ACC112 (cell line): ENCODE data around the gene PHC3.

Experiments
- H2AFZ ChIP-seq: fragments of 200-600 bp; sonication (generic); one replicate; pipeline ENCODE4 v1.6.0; 2017; ENCODE audit warnings: antibody characterized with exemption, low read length; ENCODE audit not compliant: unreplicated experiment
- H3K27ac ChIP-seq: fragments of 200-600 bp; sonication (generic); 2 replicates; pipeline ENCODE4 v1.5.1; 2014; ENCODE audit warnings: low read depth, mild to moderate bottlenecking, antibody characterized with exemption, low read length, moderate library complexity
- H3K27me3 ChIP-seq: fragments of 200-600 bp; sonication (generic); 2 replicates; pipeline ENCODE4 v1.6.1; 2014; ENCODE audit warnings: mild to moderate bottlenecking, antibody characterized with exemption, low read length, moderate library complexity, mixed read lengths; ENCODE audit not compliant: insufficient read depth
- H3K36me3 ChIP-seq: fragments of 200-600 bp; sonication (generic); 2 replicates; pipeline ENCODE4 v1.6.1; 2016; ENCODE audit warnings: mild to moderate bottlenecking, antibody characterized with exemption, low read length, moderate library complexity, mixed read lengths; ENCODE audit not compliant: insufficient read depth
- H3K4me1 ChIP-seq: fragments of 200-600 bp; sonication (generic); one replicate; pipeline ENCODE4 v1.6.1; 2016; ENCODE audit warnings: low read length, mixed read lengths; ENCODE audit not compliant: insufficient read depth, unreplicated experiment, control insufficient read depth
- H3K4me3 ChIP-seq: fragments of 200-600 bp; sonication (generic); 2 replicates; pipeline ENCODE4 v1.5.1; 2014; ENCODE audit warnings: mild to moderate bottlenecking, low read depth, low read length
- H3K79me2 ChIP-seq: fragments of 200-600 bp; sonication (generic); one replicate; pipeline ENCODE4 v1.6.0; 2016; ENCODE audit warnings: low read length; ENCODE audit not compliant: control insufficient read depth, unreplicated experiment, insufficient read depth

The PHC3 gene

GRCh38 chr3:170180908-170181885 is at the start of gene PHC3:
Gene PHC3 (minus strand): TSS chr3:170181733. CDS start chr3:170181715, 18 bp downstream.
- Histone ChIP-seq H3K36me3 (peaks cover 18% of the 10 kb centered on the region), H3K79me2 (peaks cover 46% of the 10 kb centered on the region), H3K27me3 (no peaks in the 10 kb centered on the region), H3K4me1 (peaks cover 12% of the 10 kb centered on the region), H3K4me3 (peak within 1 kb of the TSS; percentile 98), H3K27ac (peak within 1 kb of the TSS; percentile 78), H2AFZ (peak within 1 kb of the TSS; percentile 99)

- H3K79me2 ChIP-seq: peaks cover 66% of the 10 kb centered on the region
- H2AFZ ChIP-seq: no peak overlapping the region
- H3K27ac ChIP-seq: no peak overlapping the region
Measured at GRCh38 chr3:170228093-170228766, 46.7 kb upstream of the PHC3 start.

GRCh38 chr3:170226426-170226960 is 45.0 kb upstream of the PHC3 start:
- Histone ChIP-seq H3K36me3 (no peaks in the 10 kb centered on the region), H3K79me2 (peaks cover 64% of the 10 kb centered on the region), H2AFZ (no peak overlapping the region), H3K4me3 (no peak overlapping the region), H3K27me3 (no peaks in the 10 kb centered on the region), H3K4me1 (peaks cover 26% of the 10 kb centered on the region), H3K27ac (no peak overlapping the region)

More at GRCh38 chr3:170228093-170228766, 46.7 kb upstream of the PHC3 start:
- no peaks in the 10 kb centered on the region for H3K27me3 ChIP-seq
- no peaks in the 10 kb centered on the region for H3K36me3 ChIP-seq
- peaks cover 33% of the 10 kb centered on the region for H3K4me1 ChIP-seq
- no peak overlapping the region for H3K4me3 ChIP-seq

DNA sequence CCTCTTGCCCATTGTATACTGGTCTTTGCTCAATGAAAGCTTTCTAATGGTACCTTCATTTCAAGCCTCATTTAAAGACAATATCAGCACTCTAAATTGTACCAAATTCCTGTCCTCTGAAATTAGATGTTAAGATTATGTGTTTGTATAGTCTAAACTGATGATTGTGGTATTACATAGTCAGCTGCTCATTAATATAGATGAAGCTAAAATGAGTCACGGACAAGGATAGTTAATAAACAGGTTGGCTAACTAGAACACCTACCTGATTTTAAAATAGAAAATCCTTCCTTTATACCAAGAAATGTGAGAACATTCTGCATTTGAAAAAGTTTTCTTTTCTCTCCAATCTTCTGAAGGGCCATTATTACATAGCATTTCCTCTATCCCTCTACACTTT is 43.6 kb upstream of the PHC3 start:
- no peak overlapping the region for H3K27ac ChIP-seq
- peaks cover 26% of the 10 kb centered on the region for H3K4me1 ChIP-seq
- H3K4me3 ChIP-seq: no peak overlapping the region
- H3K36me3 ChIP-seq: no peaks in the 10 kb centered on the region
- no peaks in the 10 kb centered on the region for H3K27me3 ChIP-seq
- peaks cover 55% of the 10 kb centered on the region for H3K79me2 ChIP-seq
- no peak overlapping the region for H2AFZ ChIP-seq

- H3K36me3 ChIP-seq: no peaks in the 10 kb centered on the region
- peak overlapping the region; percentile 87 for H3K4me3 ChIP-seq
- H3K4me1 ChIP-seq: peaks cover 17% of the 10 kb centered on the region
- H3K27ac ChIP-seq: peak overlapping the region; percentile 79
- peaks cover 42% of the 10 kb centered on the region for H3K79me2 ChIP-seq
- peak overlapping the region; percentile 65 for H2AFZ ChIP-seq
- H3K27me3 ChIP-seq: no peaks in the 10 kb centered on the region
Measured at GRCh38 chr3:170222647-170223541, 41.4 kb upstream of the PHC3 start.

GRCh38 chr3:170221924-170222646 is 40.6 kb upstream of the PHC3 start, which contains the start of gene PRKCI:
Gene PRKCI (plus strand): TSS chr3:170222424. CDS start chr3:170222670, 246 bp downstream.
- peaks cover 34% of the 10 kb centered on the region for H3K79me2 ChIP-seq
- H3K27ac ChIP-seq: peak within 1 kb of the TSS; percentile 79
- peak within 1 kb of the TSS; percentile 65 for H2AFZ ChIP-seq
- H3K4me1 ChIP-seq: peaks cover 9% of the 10 kb centered on the region
- H3K36me3 ChIP-seq: no peaks in the 10 kb centered on the region
- H3K27me3 ChIP-seq: no peaks in the 10 kb centered on the region
- peak within 1 kb of the TSS; percentile 87 for H3K4me3 ChIP-seq

- no peak overlapping the region for H3K27ac ChIP-seq
Measured at GRCh38 chr3:170220871-170221270, 39.3 kb upstream of the PHC3 start.

GRCh38 chr3:170219850-170220249 is 38.3 kb upstream of the PHC3 start:
- Histone ChIP-seq H3K4me3 (no peak overlapping the region), H3K79me2 (peaks cover 14% of the 10 kb centered on the region), H3K27ac (no peak overlapping the region), H3K36me3 (no peaks in the 10 kb centered on the region), H3K27me3 (no peaks in the 10 kb centered on the region), H2AFZ (no peak overlapping the region), H3K4me1 (no peaks in the 10 kb centered on the region)

More at GRCh38 chr3:170220871-170221270, 39.3 kb upstream of the PHC3 start:
- Histone ChIP-seq H3K27me3 (no peaks in the 10 kb centered on the region), H2AFZ (no peak overlapping the region), H3K36me3 (no peaks in the 10 kb centered on the region), H3K79me2 (peaks cover 22% of the 10 kb centered on the region), H3K4me1 (no peaks in the 10 kb centered on the region), H3K4me3 (no peak overlapping the region)

- Histone ChIP-seq H3K36me3 (no peaks in the 10 kb centered on the region), H3K79me2 (no peaks in the 10 kb centered on the region), H3K27ac (no peak overlapping the region), H2AFZ (no peak overlapping the region), H3K27me3 (no peaks in the 10 kb centered on the region), H3K4me1 (no peaks in the 10 kb centered on the region), H3K4me3 (no peak overlapping the region)
Measured at GRCh38 chr3:170211668-170212067, 30.1 kb upstream of the PHC3 start.
